ENCODE results near the gene AHCY.

DNA sequence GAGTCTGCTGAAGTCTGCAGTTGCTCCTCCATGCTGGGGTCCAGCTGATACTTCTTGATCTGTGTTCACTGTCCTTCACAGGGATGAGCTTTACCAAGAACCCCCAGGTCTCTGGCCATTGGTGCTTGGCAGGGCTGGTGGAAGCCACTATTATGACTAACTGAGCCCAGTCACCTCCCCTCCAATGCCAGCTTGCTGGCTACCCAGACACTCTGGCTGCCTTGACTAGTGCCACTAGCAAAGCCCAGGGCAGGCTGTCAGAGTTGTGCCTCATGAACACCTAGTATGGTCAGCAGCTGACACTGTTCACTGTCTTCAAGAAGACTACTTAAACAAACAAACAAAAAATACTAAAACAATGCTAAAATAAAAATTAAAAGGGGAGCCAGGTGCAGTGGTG, 53.1 kb downstream of the AHCY start:
- TF ChIP-seq, protein P1, sequence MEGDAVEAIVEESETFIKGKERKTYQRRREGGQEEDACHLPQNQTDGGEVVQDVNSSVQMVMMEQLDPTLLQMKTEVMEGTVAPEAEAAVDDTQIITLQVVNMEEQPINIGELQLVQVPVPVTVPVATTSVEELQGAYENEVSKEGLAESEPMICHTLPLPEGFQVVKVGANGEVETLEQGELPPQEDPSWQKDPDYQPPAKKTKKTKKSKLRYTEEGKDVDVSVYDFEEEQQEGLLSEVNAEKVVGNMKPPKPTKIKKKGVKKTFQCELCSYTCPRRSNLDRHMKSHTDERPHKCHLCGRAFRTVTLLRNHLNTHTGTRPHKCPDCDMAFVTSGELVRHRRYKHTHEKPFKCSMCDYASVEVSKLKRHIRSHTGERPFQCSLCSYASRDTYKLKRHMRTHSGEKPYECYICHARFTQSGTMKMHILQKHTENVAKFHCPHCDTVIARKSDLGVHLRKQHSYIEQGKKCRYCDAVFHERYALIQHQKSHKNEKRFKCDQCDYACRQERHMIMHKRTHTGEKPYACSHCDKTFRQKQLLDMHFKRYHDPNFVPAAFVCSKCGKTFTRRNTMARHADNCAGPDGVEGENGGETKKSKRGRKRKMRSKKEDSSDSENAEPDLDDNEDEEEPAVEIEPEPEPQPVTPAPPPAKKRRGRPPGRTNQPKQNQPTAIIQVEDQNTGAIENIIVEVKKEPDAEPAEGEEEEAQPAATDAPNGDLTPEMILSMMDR (IDR thresholded peaks at IDR 0.05), result no peak
- no peak for TF ChIP-seq POLR2A (IDR thresholded peaks at IDR 0.05)
- no peak for TF ChIP-seq EP300 (IDR thresholded peaks at IDR 0.05)

Measured in gastroesophageal sphincter (tissue), 3 donors.